ENCODE data around the gene ZFR2. TPM values are rescaled to one million over a fixed set of nuclear protein-coding genes. Genes with fewer than 3 reads are reported as not detected.

ZFR2 gene
- total RNA-seq, 1 donor from 2014 or later, result 4.7 TPM

DNA sequence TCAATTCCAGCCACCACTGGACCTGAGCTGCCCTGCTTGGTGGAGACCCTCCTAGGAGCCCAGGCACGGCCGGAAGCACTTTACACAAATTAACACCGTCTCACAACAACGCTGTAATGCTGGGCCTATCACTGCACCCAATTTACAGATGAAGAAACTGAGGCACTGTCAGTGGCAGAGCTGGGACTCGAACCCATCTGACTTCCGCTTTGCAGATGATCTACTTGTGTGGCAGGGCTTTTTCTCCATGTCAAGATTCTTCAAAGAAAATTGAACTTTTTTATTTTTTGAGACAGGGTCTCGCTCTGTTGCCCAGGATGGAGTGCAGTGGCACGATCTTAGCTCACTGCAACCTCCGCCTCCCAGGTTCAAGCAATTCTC is 33.8 kb downstream of the ZFR2 start:
- no peaks in the 10 kb centered on the region for H3K4me1 Mint-ChIP-seq (ENCODE audit: unreplicated experiment)
- no peak overlapping the region for H3K4me3 Mint-ChIP-seq
- no peaks in the 10 kb centered on the region for H3K36me3 Mint-ChIP-seq

DNA sequence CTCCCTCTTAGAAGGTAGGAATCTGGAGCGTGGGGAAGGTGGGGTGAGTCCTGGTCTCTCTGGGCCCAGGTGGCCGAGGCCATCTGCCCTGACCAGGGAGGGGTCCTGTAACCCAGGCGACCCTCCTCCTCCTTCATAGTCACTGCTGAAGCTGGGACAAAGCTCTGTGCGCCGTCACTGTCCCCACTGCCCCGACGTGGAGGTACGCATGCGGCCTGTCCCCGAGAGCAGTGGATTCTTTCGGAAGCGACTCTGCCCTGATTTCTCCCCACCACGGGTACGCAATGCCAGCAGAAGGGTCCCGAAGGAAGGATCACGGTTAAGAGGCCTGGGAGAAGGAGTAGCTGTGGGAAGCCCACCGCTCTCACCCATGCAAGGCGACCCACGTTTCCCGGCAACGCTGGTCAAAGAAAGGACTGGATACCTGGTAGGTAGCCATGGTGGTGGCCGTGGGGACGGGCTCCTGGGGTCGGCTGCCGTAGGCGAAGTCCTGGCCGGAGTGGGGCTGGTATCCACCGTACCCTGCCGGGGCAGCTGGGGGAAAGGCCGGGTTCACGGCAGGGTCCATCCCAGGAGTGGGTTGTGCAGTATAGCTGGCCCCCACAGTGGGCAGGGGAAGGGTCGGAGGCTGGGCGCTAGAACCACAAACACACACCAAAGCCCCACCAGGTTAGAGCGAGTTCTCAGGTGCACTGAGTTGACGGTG is 34.3 kb downstream of the ZFR2 start:
- peaks cover 6% of the 10 kb centered on the region for H3K27me3 Mint-ChIP-seq
- H3K4me1 Mint-ChIP-seq (ENCODE audit: unreplicated experiment), result no peaks in the 10 kb centered on the region
- no peak for DNase-seq (ENCODE audit: extremely low spot score, unreplicated experiment)
- H3K27ac Mint-ChIP-seq, result no peak overlapping the region
- TF ChIP-seq, protein P1, sequence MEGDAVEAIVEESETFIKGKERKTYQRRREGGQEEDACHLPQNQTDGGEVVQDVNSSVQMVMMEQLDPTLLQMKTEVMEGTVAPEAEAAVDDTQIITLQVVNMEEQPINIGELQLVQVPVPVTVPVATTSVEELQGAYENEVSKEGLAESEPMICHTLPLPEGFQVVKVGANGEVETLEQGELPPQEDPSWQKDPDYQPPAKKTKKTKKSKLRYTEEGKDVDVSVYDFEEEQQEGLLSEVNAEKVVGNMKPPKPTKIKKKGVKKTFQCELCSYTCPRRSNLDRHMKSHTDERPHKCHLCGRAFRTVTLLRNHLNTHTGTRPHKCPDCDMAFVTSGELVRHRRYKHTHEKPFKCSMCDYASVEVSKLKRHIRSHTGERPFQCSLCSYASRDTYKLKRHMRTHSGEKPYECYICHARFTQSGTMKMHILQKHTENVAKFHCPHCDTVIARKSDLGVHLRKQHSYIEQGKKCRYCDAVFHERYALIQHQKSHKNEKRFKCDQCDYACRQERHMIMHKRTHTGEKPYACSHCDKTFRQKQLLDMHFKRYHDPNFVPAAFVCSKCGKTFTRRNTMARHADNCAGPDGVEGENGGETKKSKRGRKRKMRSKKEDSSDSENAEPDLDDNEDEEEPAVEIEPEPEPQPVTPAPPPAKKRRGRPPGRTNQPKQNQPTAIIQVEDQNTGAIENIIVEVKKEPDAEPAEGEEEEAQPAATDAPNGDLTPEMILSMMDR (conservative IDR thresholded peaks at IDR 0.05), result no peak
- H3K36me3 Mint-ChIP-seq, result no peaks in the 10 kb centered on the region
- no peaks in the 10 kb centered on the region for H3K9me3 Mint-ChIP-seq
- no peak overlapping the region for H3K4me3 Mint-ChIP-seq

More for the DNA sequence above, 33.8 kb downstream of the ZFR2 start:
- H3K9me3 Mint-ChIP-seq, result no peaks in the 10 kb centered on the region
- H3K27me3 Mint-ChIP-seq, result peaks cover 9% of the 10 kb centered on the region
- TF ChIP-seq, protein P1 (conservative IDR thresholded peaks at IDR 0.05), result no peak
- H3K27ac Mint-ChIP-seq, result no peak overlapping the region
- no peak for DNase-seq (ENCODE audit: extremely low spot score, unreplicated experiment)

DNA sequence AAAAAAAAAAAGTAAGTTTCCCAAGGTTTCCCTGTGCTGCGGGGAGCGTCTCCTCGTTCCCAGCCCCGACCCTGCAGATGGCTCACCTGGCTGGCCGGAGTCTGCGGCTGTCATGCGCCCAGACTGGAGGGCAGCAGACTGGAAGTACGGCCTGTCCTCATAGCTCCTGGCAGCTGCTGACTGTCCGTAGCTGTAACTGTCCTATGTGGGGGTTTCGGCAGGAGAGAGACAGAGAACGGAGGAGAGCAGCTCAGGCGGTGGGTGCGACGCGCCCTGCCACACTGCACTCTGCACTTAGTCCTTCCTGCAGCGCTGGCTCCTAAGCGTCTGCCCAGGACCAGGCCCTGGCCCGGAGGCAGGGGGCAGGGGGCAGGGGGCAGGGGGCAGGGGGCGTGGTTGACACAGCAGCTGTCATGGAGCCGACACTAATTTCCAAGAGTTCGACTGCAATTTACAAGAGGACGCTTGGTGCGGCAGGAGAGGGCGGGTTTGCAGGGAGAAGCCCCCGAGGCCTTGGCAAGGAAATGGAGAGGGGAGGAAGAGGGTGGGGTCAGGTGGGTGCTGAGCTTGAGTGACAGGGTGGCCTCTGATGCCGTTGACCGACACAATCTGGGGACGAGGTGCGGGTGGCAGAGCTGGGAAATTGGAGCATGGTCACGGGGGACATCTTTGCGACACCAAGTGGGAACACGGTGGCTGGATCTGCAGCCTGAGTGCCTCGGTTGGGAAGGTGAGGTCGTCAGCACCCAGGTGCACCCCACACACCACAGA is 35.1 kb downstream of the ZFR2 start:
- peaks cover 8% of the 10 kb centered on the region for H3K27me3 Mint-ChIP-seq
- H3K4me3 Mint-ChIP-seq, result no peak overlapping the region
- TF ChIP-seq, protein P1 (conservative IDR thresholded peaks at IDR 0.05), result no peak
- H3K36me3 Mint-ChIP-seq, result no peaks in the 10 kb centered on the region
- H3K27ac Mint-ChIP-seq, result no peak overlapping the region
- no peaks in the 10 kb centered on the region for H3K4me1 Mint-ChIP-seq (ENCODE audit: unreplicated experiment)
- DNase-seq (ENCODE audit: extremely low spot score, unreplicated experiment), result no peak
- H3K9me3 Mint-ChIP-seq, result no peaks in the 10 kb centered on the region

DNA sequence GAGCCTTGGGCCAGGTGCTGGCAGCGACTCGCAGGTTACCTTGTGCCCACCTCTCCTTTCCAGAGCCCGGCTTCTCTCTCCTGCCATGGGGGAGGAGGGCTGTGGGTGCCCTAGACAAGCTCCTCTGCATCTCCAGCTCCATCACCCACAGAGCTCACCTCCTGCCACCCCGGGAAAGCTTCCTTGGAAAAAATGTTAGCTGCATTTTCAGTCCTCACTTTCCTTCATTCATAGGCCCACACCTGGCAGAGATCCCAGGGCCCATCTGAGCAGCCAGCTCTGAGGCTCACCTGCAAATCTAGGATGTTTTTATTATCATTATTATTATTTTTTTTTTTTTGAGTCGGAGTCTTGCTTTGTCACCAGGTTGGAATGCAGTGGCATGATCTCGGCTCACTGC is 36.8 kb downstream of the ZFR2 start:
- H3K9me3 Mint-ChIP-seq, result no peaks in the 10 kb centered on the region
- no peaks in the 10 kb centered on the region for H3K36me3 Mint-ChIP-seq
- TF ChIP-seq, protein P1 (conservative IDR thresholded peaks at IDR 0.05), result no peak

DNA sequence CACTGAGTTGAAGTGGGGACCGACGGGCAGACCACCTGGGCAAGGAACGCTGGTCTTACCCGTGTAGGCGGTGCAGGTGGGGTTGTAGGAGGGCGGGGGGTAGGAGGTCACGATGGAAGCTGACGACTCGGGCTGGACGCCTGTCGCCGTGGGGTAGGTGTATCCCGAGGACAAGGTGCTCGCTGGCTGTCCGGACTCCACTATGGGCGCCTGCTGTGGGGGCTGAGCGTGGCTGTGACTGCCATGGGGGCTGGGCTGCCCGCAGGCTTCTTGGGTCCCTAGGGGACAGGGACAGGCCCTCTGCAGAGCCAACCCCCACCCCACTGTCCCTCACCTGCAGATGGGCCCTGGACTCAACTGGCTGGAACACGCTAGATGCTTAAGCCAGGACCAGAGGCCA is 37.2 kb downstream of the ZFR2 start:
- Mint-ChIP-seq H3K27ac (no peak overlapping the region), H3K4me1 (ENCODE audit: unreplicated experiment) (no peaks in the 10 kb centered on the region), H3K4me3 (no peak overlapping the region), H3K27me3 (peaks cover 3% of the 10 kb centered on the region), H3K36me3 (no peaks in the 10 kb centered on the region), H3K9me3 (no peaks in the 10 kb centered on the region)
- TF ChIP-seq, protein P1 (conservative IDR thresholded peaks at IDR 0.05), result no peak
- no peak for DNase-seq (ENCODE audit: extremely low spot score, unreplicated experiment)

More for the DNA sequence above, 36.8 kb downstream of the ZFR2 start:
- Mint-ChIP-seq H3K4me3 (no peak overlapping the region), H3K27me3 (peaks cover 3% of the 10 kb centered on the region), H3K4me1 (ENCODE audit: unreplicated experiment) (no peaks in the 10 kb centered on the region), H3K27ac (no peak overlapping the region)
- DNase-seq (ENCODE audit: extremely low spot score, unreplicated experiment), result no peak
